NB4 (cell line): Measurements from ENCODE around the gene KRTAP5-2.

Experiments used
- DNase-seq: peaks from one replicate; pipeline ENCODE4 v3.0.0; 2010; ENCODE audit warnings: low read depth
- H3K4me3 ChIP-seq: one replicate; pipeline ENCODE4 v1.5.1; 2011; ENCODE audit warnings: mild to moderate bottlenecking, low read depth, low read length, moderate library complexity
- MYC ChIP-seq: IDR thresholded peaks from 2 replicates; pipeline ENCODE4 v1.6.1; 2011; ENCODE audit warnings: low read depth, low read length
- POLR2A ChIP-seq: IDR thresholded peaks from 2 replicates; pipeline ENCODE4 v1.6.1; 2011; ENCODE audit warnings: mild to moderate bottlenecking; ENCODE audit not compliant: insufficient read length; ENCODE audit errors: extremely low read depth
- TF ChIP-seq, protein P1 (sequence below): IDR thresholded peaks from one replicate; pipeline ENCODE4 v1.5.1; 2012; ENCODE audit warnings: low read depth, low read length
- TF ChIP-seq, protein P2 (sequence below): IDR thresholded peaks from 2 replicates; pipeline ENCODE4 v1.6.1; 2011; ENCODE audit warnings: low read depth, low read length

The KRTAP5-2 gene

DNA sequence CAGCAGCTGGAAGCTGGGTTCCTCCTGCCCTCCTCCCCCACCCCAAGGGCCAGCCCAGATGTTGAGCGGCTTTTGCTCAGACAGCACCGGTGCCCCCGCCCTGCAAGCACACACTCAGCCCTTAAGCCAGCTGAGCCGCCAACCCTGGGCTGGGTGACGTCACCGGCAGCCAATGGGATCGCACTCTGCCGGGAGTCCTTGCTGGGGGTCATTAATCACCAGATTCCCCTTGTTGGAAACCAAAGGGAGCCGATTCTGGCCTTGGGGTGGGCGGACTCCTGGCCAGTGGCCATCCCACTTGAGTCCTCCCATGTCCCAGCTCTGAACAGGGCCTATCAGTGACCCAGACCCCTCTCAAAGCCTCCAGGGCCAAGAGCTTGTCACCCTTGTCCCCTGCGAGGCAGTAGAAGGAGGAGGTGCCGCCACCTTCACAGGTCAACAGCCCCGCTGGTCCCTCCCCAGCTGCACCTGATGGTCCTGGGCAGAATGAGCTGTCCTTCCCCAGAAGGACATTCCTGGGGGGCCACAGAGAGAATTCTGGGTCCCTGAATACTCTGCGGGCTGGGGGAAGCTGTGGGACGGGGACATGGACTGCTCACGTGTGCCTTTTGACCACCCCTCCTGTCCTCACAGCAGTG is 33.4 kb downstream of the KRTAP5-2 start:
- H3K4me3 ChIP-seq: no peak overlapping the region
- DNase-seq: peak; percentile 43
- TF ChIP-seq MYC (no peak), POLR2A (no peak)
- TF ChIP-seq, protein P1, sequence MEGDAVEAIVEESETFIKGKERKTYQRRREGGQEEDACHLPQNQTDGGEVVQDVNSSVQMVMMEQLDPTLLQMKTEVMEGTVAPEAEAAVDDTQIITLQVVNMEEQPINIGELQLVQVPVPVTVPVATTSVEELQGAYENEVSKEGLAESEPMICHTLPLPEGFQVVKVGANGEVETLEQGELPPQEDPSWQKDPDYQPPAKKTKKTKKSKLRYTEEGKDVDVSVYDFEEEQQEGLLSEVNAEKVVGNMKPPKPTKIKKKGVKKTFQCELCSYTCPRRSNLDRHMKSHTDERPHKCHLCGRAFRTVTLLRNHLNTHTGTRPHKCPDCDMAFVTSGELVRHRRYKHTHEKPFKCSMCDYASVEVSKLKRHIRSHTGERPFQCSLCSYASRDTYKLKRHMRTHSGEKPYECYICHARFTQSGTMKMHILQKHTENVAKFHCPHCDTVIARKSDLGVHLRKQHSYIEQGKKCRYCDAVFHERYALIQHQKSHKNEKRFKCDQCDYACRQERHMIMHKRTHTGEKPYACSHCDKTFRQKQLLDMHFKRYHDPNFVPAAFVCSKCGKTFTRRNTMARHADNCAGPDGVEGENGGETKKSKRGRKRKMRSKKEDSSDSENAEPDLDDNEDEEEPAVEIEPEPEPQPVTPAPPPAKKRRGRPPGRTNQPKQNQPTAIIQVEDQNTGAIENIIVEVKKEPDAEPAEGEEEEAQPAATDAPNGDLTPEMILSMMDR: no peak
- TF ChIP-seq, protein P2, sequence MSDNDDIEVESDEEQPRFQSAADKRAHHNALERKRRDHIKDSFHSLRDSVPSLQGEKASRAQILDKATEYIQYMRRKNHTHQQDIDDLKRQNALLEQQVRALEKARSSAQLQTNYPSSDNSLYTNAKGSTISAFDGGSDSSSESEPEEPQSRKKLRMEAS: no peak

DNA sequence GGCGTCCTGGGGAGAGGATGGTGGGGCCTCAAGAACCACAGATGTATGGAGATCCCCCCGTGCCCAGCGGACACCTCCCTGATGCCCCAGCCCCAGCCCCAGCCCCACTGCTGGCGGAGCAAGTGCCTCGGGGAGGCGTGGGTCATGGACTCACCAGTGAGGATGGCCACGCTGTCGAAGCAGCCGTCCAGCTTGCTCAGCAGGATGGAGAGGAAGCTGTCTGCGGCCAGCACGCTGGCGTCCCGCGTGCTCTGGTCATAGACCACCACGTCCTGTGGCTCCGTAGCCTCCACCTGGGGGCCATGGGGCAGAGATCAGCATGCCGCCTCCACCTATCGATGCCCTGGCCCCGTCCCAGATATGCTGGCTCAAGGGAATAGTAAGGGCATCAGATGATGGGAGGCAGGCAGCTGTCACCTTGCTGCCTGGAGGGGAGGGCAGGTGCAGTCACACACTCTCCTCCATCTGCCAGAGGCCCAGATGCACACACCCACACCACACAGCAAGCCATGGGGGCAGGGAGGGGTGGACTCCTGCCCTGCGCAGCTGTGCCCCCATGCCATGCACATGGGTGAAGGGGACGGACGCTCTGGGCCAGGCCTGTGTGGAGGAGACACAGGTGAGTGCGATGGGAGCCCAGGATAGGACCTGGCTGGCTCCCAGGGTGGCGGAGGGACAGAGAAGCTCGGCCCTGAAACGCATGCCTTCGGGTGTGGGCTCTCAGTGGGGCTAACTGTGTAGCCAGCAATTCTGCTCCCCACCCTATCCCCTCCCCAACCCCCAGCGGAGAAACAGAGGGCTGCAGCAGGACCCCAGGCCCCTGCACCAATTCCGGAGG is 34.2 kb downstream of the KRTAP5-2 start:
- no peak for DNase-seq
- no peak overlapping the region for H3K4me3 ChIP-seq
- TF ChIP-seq, protein P2: no peak
- TF ChIP-seq, protein P1: no peak
- no peak for TF ChIP-seq POLR2A
- no peak for TF ChIP-seq MYC

DNA sequence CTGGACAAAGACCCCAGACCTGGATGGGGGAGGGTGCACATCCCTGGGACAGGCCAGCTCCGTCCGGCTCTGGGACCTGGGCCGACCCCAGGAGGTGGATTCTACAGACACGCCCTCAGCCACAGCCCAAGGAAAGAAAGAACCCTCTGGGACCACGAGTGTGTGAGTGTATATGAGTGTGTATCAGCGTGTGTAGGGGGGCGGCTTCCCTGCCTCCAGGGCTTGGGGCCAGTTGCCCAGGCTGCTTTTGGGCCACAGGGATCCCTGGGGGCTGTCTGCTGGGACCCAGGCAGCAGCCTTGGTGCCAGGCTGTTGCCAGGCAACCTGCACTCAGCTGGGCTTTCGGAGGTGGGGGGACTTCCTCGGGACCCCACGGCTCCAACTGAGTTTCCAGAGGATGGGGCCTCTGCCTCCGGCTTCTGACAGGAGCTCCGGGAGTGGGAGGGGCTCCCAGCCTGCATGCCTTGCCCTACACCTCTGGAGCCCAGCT is 34.9 kb downstream of the KRTAP5-2 start:
- TF ChIP-seq POLR2A: no peak
- TF ChIP-seq MYC: no peak
- TF ChIP-seq, protein P1: no peak
- TF ChIP-seq, protein P2: no peak
- H3K4me3 ChIP-seq: no peak overlapping the region

DNA sequence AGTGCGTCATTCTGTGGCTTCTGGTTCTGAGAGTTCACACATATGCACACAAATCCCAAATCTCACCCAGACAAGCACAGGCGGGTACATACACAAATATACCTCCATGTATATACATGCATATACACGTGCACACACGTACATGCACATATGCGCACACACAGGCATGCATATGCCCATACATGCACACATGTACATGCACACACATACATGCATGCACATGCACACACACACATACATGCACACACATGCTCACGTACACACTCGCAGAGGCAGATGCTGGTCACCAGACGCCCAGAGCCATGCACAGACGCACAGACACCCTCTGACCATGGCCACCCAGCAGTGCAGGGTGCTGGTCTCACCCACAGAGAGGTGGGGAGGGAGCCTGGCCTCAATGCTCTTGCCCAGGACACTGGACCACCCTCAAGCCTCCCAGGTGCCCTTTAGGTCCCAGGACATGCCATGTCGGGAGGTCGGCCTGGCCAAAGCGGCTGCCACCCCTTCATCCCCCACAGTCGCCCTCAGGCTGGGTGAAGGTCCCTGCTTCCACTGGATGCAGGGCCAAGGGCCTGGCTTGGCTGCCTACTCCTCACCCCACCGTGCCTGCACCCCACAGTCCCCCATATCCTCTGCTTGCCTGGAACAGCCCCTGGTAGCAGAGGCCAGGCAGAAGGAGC is 35.5 kb downstream of the KRTAP5-2 start:
- no peak overlapping the region for H3K4me3 ChIP-seq
- TF ChIP-seq, protein P2: no peak
- TF ChIP-seq MYC (no peak), POLR2A (no peak)
- TF ChIP-seq, protein P1: no peak
- DNase-seq: no peak

More for the DNA sequence above, 34.9 kb downstream of the KRTAP5-2 start:
- no peak for DNase-seq

DNA sequence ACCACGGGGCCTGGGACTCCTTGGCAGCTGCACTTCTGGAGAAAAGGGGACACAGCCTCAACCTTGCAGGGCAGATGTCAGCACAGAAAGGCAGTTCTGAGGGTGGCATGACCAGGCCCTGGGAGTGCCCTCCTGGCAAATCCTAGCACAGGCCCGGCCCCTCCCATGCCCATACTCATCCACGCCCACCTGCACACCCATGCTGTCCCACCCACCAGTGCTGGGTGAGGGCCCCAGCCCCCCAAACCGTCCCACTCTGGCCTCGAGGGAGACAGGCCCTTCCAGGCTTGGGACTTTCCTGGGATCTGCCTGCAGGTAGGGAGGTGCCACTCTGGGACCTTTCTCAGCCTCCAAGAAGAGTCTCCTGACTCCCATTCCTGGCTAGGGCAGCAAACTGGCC is 36.1 kb downstream of the KRTAP5-2 start:
- H3K4me3 ChIP-seq: no peak overlapping the region
- TF ChIP-seq POLR2A: no peak
- TF ChIP-seq, protein P1: no peak
- TF ChIP-seq MYC: no peak
- TF ChIP-seq, protein P2: no peak
- no peak for DNase-seq
